Lung microvascular endothelial cell (primary cell): ENCODE measurements around the gene C1orf141. TPM values are rescaled to one million over a fixed set of nuclear protein-coding genes. Genes with fewer than 3 reads are reported as not detected.

Experiments
- total RNA-seq: library from RNA; depleted of rRNA; stranded (reverse); fragments of >200 nt; gene quantifications from 2 replicates; pipeline ENCODE4 v1.2.1, GENCODE V29; 2014

Gene C1orf141
- total RNA-seq, 1 donor from 2014 or later: not detected

Other genes with a start within 250 kb of the C1orf141 start
- 1.5 and 6.0 TPM in 2 replicates for gene DNAI4, start 210.1 kb downstream of the C1orf141 start, total RNA-seq
- 15.3 and 24.0 TPM in 2 replicates for gene MIER1, start 210.0 kb downstream of the C1orf141 start, total RNA-seq
- 2.6 and 4.4 TPM in 2 replicates for gene SLC35D1, start 80.8 kb downstream of the C1orf141 start, total RNA-seq
- gene IL23R, start 31.5 kb upstream of the C1orf141 start, total RNA-seq: not detected in 2 replicates
- gene IL12RB2, start 172.9 kb upstream of the C1orf141 start, total RNA-seq: not detected in 2 replicates